WERI-Rb-1 (cell line): ENCODE data around the gene CERK.

Experiments
- DNase-seq: peaks from one replicate; pipeline ENCODE4 v3.0.0-alpha.2; 2020
- H3K27ac ChIP-seq: fragments of 250-450 bp; sonication (Bioruptor Pico); 2 replicates; pipeline ENCODE4 v1.5.1; 2020; ENCODE audit warnings: mild to moderate bottlenecking, moderate library complexity
- H3K27me3 ChIP-seq: fragments of 250-450 bp; sonication (Bioruptor Pico); 2 replicates; pipeline ENCODE4 v1.5.1; 2021; ENCODE audit warnings: mild to moderate bottlenecking, low read depth, moderate library complexity; ENCODE audit not compliant: insufficient read depth, severe bottlenecking
- H3K36me3 ChIP-seq: fragments of 250-450 bp; sonication (Bioruptor Pico); 2 replicates; pipeline ENCODE4 v1.5.1; 2020; ENCODE audit warnings: mild to moderate bottlenecking, moderate library complexity
- H3K4me3 ChIP-seq: 2 replicates; pipeline ENCODE4 v1.5.1; 2011; ENCODE audit warnings: low read depth, mild to moderate bottlenecking, control low read depth, low read length
- H3K9me3 ChIP-seq: fragments of 250-450 bp; sonication (Bioruptor Pico); 2 replicates; pipeline ENCODE4 v1.5.1; 2021; ENCODE audit warnings: mild to moderate bottlenecking, moderate library complexity; ENCODE audit not compliant: severe bottlenecking
- TF ChIP-seq, protein P1 (sequence below): IDR thresholded peaks from 2 replicates; pipeline ENCODE4 v1.5.1; 2011; ENCODE audit warnings: low read depth, mild to moderate bottlenecking, control low read depth, inconsistent platforms, low read length

The CERK gene

DNA sequence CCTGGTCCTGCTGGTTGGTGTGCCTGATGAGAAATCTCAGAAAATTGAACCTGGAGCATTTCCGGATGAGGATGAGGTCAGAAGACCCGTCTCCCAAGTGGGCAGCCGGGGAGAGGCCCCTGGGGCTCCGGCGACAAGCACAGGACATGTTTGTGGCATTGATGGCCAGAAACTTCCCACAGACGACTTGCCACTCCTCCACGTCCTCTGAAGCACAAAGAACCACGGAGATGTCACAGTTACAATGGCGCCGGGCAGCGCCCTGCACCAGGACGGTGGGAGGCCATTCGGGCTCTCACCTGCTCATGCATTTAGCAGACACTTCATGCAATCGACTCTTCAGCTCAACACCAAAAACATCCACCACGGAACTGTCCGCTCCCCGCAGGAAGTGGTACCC is 46.5 kb downstream of the CERK start:
- no peak overlapping the region for H3K4me3 ChIP-seq
- DNase-seq = no peak
- peaks cover 79% of the 10 kb centered on the region for H3K36me3 ChIP-seq
- H3K27ac ChIP-seq = no peak overlapping the region
- no peaks in the 10 kb centered on the region for H3K9me3 ChIP-seq
- no peaks in the 10 kb centered on the region for H3K27me3 ChIP-seq
- TF ChIP-seq, protein P1, sequence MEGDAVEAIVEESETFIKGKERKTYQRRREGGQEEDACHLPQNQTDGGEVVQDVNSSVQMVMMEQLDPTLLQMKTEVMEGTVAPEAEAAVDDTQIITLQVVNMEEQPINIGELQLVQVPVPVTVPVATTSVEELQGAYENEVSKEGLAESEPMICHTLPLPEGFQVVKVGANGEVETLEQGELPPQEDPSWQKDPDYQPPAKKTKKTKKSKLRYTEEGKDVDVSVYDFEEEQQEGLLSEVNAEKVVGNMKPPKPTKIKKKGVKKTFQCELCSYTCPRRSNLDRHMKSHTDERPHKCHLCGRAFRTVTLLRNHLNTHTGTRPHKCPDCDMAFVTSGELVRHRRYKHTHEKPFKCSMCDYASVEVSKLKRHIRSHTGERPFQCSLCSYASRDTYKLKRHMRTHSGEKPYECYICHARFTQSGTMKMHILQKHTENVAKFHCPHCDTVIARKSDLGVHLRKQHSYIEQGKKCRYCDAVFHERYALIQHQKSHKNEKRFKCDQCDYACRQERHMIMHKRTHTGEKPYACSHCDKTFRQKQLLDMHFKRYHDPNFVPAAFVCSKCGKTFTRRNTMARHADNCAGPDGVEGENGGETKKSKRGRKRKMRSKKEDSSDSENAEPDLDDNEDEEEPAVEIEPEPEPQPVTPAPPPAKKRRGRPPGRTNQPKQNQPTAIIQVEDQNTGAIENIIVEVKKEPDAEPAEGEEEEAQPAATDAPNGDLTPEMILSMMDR = no peak

DNA sequence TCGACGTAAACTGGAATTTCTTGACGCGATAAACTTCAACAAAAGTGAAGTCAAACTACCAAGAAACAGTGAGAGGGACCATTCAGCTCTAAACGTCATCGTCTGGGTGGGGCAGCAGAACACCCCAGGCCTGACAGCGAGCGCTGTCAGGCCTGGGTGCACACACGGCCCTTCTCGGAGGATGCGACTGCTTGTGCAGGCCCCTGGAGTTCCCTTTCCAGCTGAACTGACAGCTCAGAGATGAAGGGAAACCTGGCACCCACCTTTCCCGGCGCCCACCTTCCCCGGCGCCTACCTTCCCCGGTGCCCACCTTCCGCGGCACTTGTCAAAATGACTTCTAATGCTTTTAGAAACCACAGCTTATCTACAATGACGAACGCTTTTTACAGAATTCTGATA is 47.9 kb downstream of the CERK start:
- no peaks in the 10 kb centered on the region for H3K27me3 ChIP-seq
- no peak overlapping the region for H3K27ac ChIP-seq
- no peak overlapping the region for H3K4me3 ChIP-seq
- no peak for DNase-seq
- peaks cover 79% of the 10 kb centered on the region for H3K36me3 ChIP-seq
- TF ChIP-seq, protein P1 = no peak
- H3K9me3 ChIP-seq = no peaks in the 10 kb centered on the region

DNA sequence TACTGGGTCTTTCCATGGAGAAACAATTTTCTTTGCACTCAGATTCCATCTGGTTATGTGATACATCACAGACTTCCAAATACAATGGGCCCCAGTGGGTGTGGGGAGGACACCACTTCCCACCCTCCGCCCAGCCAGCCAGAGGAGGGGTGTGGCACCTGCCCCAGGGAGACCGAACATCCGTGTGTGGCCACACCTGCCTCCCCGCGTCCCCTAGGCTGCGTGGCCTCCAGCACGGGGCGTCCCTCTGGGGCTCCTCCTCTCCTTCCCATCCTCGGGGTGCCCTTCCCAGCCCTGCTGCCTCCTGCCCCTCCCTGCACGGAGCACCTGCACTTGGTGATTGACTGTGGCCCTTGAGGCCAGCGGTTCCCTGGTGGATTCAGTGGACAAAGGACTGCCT is 49.1 kb downstream of the CERK start:
- Histone ChIP-seq H3K27me3 (no peaks in the 10 kb centered on the region), H3K36me3 (peaks cover 77% of the 10 kb centered on the region), H3K9me3 (no peaks in the 10 kb centered on the region), H3K4me3 (no peak overlapping the region), H3K27ac (no peak overlapping the region)
- DNase-seq = no peak
- TF ChIP-seq, protein P1 = no peak

DNA sequence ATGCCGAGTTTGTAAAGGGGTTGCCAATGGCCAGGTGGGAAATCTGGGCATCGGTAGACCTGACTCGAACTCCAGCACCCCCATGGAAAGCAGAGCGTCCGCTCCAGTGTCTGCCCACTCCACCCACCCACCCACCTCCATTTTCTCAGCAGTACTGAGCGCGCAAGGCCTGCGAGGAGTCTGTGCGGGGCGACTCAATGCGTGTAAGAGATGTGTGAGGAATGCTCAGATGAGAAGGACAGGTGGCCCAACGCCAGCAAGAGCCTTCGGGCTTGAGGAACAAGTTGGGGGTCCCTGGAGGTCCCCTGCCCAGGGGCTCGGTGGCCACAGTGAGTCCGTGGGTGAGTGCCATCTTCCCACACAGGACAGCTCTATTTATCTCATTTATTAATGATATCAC is 50.6 kb downstream of the CERK start:
- TF ChIP-seq, protein P1 = no peak
- no peaks in the 10 kb centered on the region for H3K9me3 ChIP-seq
- no peak for DNase-seq
- peaks cover 67% of the 10 kb centered on the region for H3K36me3 ChIP-seq
- H3K4me3 ChIP-seq = no peak overlapping the region
- H3K27me3 ChIP-seq = no peaks in the 10 kb centered on the region
- no peak overlapping the region for H3K27ac ChIP-seq

DNA sequence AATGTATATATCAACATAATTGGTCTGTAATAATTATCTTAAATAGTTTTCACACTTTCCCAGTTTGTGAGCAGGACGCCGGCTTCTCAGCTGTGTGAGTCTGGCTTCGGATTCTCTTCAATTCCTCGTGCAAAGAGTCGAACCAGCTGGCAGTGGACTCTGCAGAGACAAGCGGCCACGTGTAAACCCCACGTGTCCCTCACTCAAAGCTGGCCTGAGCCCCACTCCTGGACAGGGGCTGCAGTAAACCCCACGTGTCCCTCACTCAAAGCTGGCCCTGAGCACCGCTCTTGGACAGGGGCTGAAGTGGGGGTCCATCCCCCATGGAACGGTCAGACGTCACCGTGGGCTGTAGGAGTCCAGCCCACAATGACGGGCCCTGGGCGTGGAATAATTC is 51.0 kb downstream of the CERK start:
- H3K36me3 ChIP-seq = peaks cover 66% of the 10 kb centered on the region
- no peak overlapping the region for H3K27ac ChIP-seq
- H3K9me3 ChIP-seq = no peaks in the 10 kb centered on the region
- no peak for DNase-seq
- no peaks in the 10 kb centered on the region for H3K27me3 ChIP-seq
- no peak overlapping the region for H3K4me3 ChIP-seq
- TF ChIP-seq, protein P1 = no peak

DNA sequence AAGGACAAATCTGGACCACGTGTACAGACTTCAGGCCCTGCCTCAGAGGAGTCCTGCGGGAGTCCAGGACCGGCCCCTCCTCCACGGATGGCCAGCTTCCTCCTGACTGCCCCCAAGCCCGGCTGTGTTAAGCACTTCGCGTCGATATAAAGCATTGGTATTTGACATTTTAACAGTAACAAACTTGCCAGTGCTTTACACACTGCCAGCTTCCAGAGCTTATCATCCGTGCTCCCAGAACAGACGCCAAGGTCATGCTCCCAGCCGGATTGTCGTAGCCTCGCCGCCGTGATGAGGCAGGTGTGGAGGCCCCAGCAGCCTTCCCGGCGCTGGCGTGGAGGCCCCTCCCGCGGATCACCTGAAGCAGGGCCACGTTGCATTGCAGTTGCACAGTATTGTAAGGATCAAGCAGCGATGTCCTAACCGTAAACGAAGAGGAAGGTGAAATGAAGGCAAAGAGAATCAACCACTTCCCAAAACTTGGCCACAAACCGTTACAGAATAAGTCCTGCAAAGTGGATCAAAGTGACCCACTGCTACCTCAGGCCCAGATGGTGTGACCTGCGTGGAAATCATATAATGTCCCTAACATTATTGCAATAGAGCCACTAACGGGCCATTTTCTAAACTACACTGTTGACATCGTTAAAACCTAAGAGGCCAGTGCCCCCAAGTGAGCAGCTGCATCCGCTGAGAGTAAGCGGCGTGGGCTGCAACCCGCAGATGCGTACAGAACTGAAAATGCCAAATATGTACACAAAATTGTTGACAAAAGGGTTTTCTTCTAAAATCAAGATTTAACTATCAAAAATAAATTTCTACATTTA is 51.6 kb downstream of the CERK start:
- DNase-seq = no peak

More for the DNA sequence above, 51.6 kb downstream of the CERK start:
- Histone ChIP-seq H3K27me3 (no peaks in the 10 kb centered on the region), H3K36me3 (peaks cover 60% of the 10 kb centered on the region), H3K27ac (no peak overlapping the region), H3K4me3 (no peak overlapping the region), H3K9me3 (no peaks in the 10 kb centered on the region)
- TF ChIP-seq, protein P1 = no peak
